Neural crest cell (in vitro differentiated cells): ENCODE results near the gene COL16A1. TPM values are rescaled to one million over a fixed set of nuclear protein-coding genes. Genes with fewer than 3 reads are reported as not detected.

Experiments
- DNase-seq: peaks from one replicate; pipeline ENCODE4 v3.0.0; 2021; ENCODE audit warnings: low read depth, mixed read lengths, low spot score
- H3K27ac Mint-ChIP-seq: one replicate; pipeline ENCODE4 v1.8.0; 2021; ENCODE audit warnings: mild to moderate bottlenecking, mixed read lengths; ENCODE audit not compliant: unreplicated experiment
- H3K27me3 Mint-ChIP-seq: 2 replicates; pipeline ENCODE4 v1.8.0; 2021; ENCODE audit warnings: low read depth, mild to moderate bottlenecking, mixed read lengths
- H3K36me3 Mint-ChIP-seq: 2 replicates; pipeline ENCODE4 v1.8.0; 2021; ENCODE audit warnings: low read depth, mild to moderate bottlenecking, mixed read lengths
- H3K4me1 Mint-ChIP-seq: 2 replicates; pipeline ENCODE4 v1.8.0; 2021; ENCODE audit warnings: mixed read lengths
- H3K4me3 Mint-ChIP-seq: one replicate; pipeline ENCODE4 v1.8.0; 2021; ENCODE audit warnings: mild to moderate bottlenecking, mixed read lengths
- H3K9me3 Mint-ChIP-seq: 2 replicates; pipeline ENCODE4 v1.8.0; 2021; ENCODE audit warnings: mixed read lengths
- total RNA-seq: library from RNA; stranded (reverse); gene quantifications from 2 replicates; pipeline ENCODE4 v1.2.1, GENCODE V29; 2021
- TF ChIP-seq, protein P1 (sequence below): fragments of 200-600 bp; sonication (generic); conservative IDR thresholded peaks from 2 replicates; pipeline ENCODE4 v1.5.0; 2021; ENCODE audit warnings: antibody characterized with exemption, mild to moderate bottlenecking

Gene COL16A1
- total RNA-seq, 1 donor from 2014 or later, result 0.72 TPM

DNA sequence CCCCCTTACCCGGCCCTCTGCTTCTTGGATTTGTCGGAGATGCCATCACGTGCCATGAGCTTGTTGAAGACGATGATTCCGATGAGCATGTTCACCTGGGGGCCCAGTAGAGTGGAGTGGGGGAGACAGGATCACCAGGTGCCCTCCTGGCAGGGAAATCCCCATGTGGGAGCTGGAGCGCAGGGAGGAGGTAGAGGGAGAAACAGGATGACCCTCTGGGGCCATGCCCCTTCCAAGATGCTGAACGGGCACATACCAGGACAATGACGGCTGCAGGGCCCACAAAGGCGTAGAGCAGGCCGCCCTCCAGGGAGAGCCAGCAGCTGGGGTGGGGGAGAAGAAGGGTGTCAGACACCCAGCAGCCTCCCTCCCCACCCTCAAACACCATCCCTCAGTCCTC, 31.8 kb upstream of the COL16A1 start:
- H3K9me3 Mint-ChIP-seq, result no peaks in the 10 kb centered on the region
- TF ChIP-seq, protein P1, sequence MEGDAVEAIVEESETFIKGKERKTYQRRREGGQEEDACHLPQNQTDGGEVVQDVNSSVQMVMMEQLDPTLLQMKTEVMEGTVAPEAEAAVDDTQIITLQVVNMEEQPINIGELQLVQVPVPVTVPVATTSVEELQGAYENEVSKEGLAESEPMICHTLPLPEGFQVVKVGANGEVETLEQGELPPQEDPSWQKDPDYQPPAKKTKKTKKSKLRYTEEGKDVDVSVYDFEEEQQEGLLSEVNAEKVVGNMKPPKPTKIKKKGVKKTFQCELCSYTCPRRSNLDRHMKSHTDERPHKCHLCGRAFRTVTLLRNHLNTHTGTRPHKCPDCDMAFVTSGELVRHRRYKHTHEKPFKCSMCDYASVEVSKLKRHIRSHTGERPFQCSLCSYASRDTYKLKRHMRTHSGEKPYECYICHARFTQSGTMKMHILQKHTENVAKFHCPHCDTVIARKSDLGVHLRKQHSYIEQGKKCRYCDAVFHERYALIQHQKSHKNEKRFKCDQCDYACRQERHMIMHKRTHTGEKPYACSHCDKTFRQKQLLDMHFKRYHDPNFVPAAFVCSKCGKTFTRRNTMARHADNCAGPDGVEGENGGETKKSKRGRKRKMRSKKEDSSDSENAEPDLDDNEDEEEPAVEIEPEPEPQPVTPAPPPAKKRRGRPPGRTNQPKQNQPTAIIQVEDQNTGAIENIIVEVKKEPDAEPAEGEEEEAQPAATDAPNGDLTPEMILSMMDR, result no peak
- no peaks in the 10 kb centered on the region for H3K4me1 Mint-ChIP-seq
- H3K27ac Mint-ChIP-seq, result no peak overlapping the region
- H3K27me3 Mint-ChIP-seq, result no peaks in the 10 kb centered on the region
- no peaks in the 10 kb centered on the region for H3K36me3 Mint-ChIP-seq
- no peak for DNase-seq
- no peak overlapping the region for H3K4me3 Mint-ChIP-seq

DNA sequence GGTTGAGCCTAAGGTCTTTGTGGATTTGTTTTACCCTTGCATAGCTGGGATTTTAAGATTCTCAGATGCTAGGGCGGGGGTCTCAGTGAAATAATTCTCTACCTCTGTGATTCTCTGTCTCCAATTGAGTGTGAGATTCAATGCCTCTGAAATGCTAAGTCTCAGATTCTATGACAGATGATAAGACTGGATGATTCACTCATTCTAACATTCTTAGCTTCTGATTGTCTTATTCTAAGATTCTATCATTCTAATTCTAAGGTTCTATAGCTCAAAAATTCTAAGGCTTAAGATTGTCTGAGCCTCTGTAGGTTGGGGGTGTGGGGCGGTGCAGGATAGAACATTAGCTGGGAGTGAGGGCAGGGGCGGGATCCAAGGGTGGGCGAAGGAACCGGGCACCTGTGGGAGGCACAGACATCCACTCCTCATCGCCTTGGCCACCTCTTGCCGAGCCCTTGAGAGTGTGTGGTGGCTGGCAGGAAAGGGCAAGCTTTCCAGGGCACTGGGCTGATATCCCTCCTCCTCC, 30.8 kb upstream of the COL16A1 start:
- no peak for DNase-seq
- Mint-ChIP-seq H3K4me3 (no peak overlapping the region), H3K4me1 (no peaks in the 10 kb centered on the region), H3K27ac (no peak overlapping the region), H3K36me3 (no peaks in the 10 kb centered on the region), H3K9me3 (no peaks in the 10 kb centered on the region), H3K27me3 (no peaks in the 10 kb centered on the region)
- TF ChIP-seq, protein P1, result no peak

DNA sequence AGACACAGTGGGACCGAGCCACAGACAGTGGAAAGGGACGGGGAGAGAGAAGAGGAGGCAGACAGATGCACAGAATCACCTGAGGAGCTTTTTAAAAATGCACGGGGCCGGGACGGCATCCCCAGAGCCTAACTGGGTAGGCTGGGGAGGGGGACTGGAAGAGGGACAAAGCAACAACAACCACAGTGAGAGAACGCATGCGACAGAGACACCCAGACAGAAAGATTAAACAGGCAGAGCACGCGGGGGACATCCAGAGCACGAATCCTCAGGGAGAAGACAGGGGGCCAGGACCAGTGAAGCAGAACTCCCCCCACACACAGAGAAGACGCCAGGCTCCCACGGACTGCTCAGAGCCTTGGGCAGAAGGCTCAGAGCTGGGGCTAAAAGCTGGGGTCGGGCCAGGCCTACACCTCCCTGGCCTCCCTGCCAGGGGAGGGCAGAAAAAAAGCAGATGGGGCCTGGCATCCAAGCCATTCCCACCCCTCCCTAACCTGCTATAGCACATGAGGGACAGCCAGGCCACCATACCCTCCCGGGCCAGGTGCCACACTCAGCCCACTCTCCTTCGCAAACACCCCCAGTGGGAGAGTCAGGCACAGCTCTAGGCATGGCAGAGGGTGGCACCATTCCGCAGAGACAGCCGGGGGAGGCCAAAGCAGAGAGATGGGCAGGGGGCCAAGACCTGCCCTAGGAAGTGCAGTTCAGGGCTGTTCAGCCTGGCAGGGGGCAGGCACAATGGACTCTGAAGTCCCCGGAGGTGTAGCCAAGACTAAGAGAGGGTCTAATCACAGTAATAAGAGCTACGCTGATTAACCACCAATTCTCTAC, 29.8 kb upstream of the COL16A1 start:
- Mint-ChIP-seq H3K4me3 (no peak overlapping the region), H3K27ac (peak overlapping the region; percentile 60), H3K36me3 (no peaks in the 10 kb centered on the region), H3K4me1 (no peaks in the 10 kb centered on the region), H3K27me3 (no peaks in the 10 kb centered on the region), H3K9me3 (no peaks in the 10 kb centered on the region)
- DNase-seq, result no peak
- TF ChIP-seq, protein P1, result no peak

DNA sequence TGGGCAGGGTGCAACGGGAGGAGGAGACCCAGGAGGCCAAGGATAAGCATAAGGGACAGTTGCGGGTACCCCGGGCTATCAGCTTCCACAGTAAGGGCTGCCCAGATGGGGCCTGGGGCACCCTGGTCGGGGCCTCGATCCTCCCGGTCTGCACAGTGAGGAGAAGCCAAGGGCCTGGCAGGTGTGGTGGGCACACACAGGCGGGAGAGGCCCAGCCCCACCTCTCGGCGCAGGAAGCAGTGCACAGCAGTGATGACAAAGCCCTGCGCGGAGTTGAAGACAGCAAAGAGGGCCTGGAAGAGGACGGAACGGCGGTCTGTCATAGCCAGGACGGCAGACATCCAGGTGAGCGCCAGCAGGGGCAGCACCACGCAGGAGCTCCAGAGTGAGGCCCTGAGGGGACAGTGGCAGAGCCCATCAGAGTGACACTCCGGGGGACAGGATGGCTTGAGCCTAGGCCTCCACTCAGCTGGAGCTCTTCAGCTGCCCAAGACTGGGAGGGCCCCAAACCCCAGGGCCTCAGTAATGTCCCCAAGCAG, 29.0 kb upstream of the COL16A1 start:
- no peak overlapping the region for H3K4me3 Mint-ChIP-seq
- TF ChIP-seq, protein P1, result no peak
- no peak for DNase-seq
- H3K4me1 Mint-ChIP-seq, result no peaks in the 10 kb centered on the region
- H3K27ac Mint-ChIP-seq, result no peak overlapping the region
- H3K36me3 Mint-ChIP-seq, result no peaks in the 10 kb centered on the region
- H3K27me3 Mint-ChIP-seq, result no peaks in the 10 kb centered on the region
- H3K9me3 Mint-ChIP-seq, result no peaks in the 10 kb centered on the region

DNA sequence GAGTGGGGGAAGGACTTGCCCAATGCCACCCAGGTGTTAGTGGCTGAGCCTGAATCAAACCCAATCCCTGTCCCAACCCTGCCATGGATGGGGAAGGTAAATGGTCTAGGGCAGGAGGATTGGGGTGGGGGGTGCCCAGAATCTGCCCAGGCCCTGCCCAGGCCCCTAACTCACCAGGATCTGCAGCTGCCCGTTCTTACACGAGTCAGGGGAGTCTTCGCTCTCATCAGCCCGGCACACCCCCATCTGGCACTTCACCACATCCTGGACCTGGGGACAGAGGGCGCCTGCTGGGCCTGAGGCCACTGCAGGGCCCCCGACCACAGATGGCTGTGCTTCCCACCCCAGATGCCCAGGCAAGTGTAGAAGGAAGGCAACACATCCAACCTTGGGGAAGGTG, 28.5 kb upstream of the COL16A1 start:
- Mint-ChIP-seq H3K4me1 (no peaks in the 10 kb centered on the region), H3K36me3 (no peaks in the 10 kb centered on the region), H3K9me3 (no peaks in the 10 kb centered on the region), H3K27ac (no peak overlapping the region), H3K4me3 (no peak overlapping the region), H3K27me3 (no peaks in the 10 kb centered on the region)
- DNase-seq, result no peak
- TF ChIP-seq, protein P1, result no peak
